Astrocyte (in vitro differentiated cells and primary cell): ENCODE data around the gene SVIL.

Experiments used
- EZH2 ChIP-seq: IDR thresholded peaks from 2 replicates; pipeline ENCODE4 v1.6.1; 2012; ENCODE audit warnings: mild to moderate bottlenecking, low read length, inconsistent platforms; ENCODE audit not compliant: insufficient read depth
- TF ChIP-seq, protein P1 (sequence below): IDR thresholded peaks from 2 replicates; pipeline ENCODE4 v1.5.1; 2011; ENCODE audit warnings: low read depth, mild to moderate bottlenecking, inconsistent platforms, low read length, moderate library complexity; ENCODE audit not compliant: insufficient read depth

- TF ChIP-seq, protein P1, sequence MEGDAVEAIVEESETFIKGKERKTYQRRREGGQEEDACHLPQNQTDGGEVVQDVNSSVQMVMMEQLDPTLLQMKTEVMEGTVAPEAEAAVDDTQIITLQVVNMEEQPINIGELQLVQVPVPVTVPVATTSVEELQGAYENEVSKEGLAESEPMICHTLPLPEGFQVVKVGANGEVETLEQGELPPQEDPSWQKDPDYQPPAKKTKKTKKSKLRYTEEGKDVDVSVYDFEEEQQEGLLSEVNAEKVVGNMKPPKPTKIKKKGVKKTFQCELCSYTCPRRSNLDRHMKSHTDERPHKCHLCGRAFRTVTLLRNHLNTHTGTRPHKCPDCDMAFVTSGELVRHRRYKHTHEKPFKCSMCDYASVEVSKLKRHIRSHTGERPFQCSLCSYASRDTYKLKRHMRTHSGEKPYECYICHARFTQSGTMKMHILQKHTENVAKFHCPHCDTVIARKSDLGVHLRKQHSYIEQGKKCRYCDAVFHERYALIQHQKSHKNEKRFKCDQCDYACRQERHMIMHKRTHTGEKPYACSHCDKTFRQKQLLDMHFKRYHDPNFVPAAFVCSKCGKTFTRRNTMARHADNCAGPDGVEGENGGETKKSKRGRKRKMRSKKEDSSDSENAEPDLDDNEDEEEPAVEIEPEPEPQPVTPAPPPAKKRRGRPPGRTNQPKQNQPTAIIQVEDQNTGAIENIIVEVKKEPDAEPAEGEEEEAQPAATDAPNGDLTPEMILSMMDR, result no peak
- TF ChIP-seq EZH2, result no peak
Observed at GRCh38 chr10:29435809-29436501, 198.8 kb downstream of the SVIL start.
